ENCODE measurements around the gene ALK.
"Not testable (repeated sequence)": the region's sequence is repeated elsewhere in the genome, so short reads cannot be mapped to it uniquely, and the experiment has no call there.

ALK gene

GRCh38 chr2:29759360-29759759, 162.0 kb downstream of the ALK start:
- H3K27ac ChIP-seq (ENCODE audit: low read depth, low read length), result no peak overlapping the region
- peaks cover 3% of the 10 kb centered on the region for H3K4me1 ChIP-seq (ENCODE audit: control insufficient read depth, insufficient read depth, low read length)
- H3K4me3 ChIP-seq (ENCODE audit: low read length), result no peak overlapping the region
- H3K27me3 ChIP-seq (ENCODE audit: control insufficient read depth, insufficient read depth, low read length), result no peaks in the 10 kb centered on the region
- H3K36me3 ChIP-seq (ENCODE audit: control insufficient read depth, insufficient read depth, low read length), result no peaks in the 10 kb centered on the region
- H3K9ac ChIP-seq (ENCODE audit: low read length), result no peak overlapping the region

GRCh38 chr2:29755829-29756228, 165.6 kb downstream of the ALK start:
- Histone ChIP-seq H3K36me3 (ENCODE audit: control insufficient read depth, insufficient read depth, low read length) (no peaks in the 10 kb centered on the region), H3K9ac (ENCODE audit: low read length) (no peak overlapping the region), H3K27me3 (ENCODE audit: control insufficient read depth, insufficient read depth, low read length) (no peaks in the 10 kb centered on the region), H3K4me3 (ENCODE audit: low read length) (no peak overlapping the region), H3K4me1 (ENCODE audit: control insufficient read depth, insufficient read depth, low read length) (peaks cover 3% of the 10 kb centered on the region), H3K27ac (ENCODE audit: low read depth, low read length) (no peak overlapping the region)

GRCh38 chr2:29755233-29755632, 166.2 kb downstream of the ALK start:
- H3K4me3 ChIP-seq (ENCODE audit: low read length), result no peak overlapping the region

GRCh38 chr2:29753671-29754444, 167.5 kb downstream of the ALK start:
- Histone ChIP-seq H3K4me3 (ENCODE audit: low read length) (no peak overlapping the region), H3K27me3 (ENCODE audit: control insufficient read depth, insufficient read depth, low read length) (no peaks in the 10 kb centered on the region), H3K4me1 (ENCODE audit: control insufficient read depth, insufficient read depth, low read length) (no peaks in the 10 kb centered on the region), H3K36me3 (ENCODE audit: control insufficient read depth, insufficient read depth, low read length) (no peaks in the 10 kb centered on the region), H3K9ac (ENCODE audit: low read length) (no peak overlapping the region), H3K27ac (ENCODE audit: low read depth, low read length) (no peak overlapping the region)

More at GRCh38 chr2:29755233-29755632, 166.2 kb downstream of the ALK start:
- Histone ChIP-seq H3K36me3 (ENCODE audit: control insufficient read depth, insufficient read depth, low read length) (no peaks in the 10 kb centered on the region), H3K4me1 (ENCODE audit: control insufficient read depth, insufficient read depth, low read length) (peaks cover 3% of the 10 kb centered on the region), H3K9ac (ENCODE audit: low read length) (no peak overlapping the region), H3K27ac (ENCODE audit: low read depth, low read length) (no peak overlapping the region), H3K27me3 (ENCODE audit: control insufficient read depth, insufficient read depth, low read length) (no peaks in the 10 kb centered on the region)

- Histone ChIP-seq H3K27me3 (ENCODE audit: control insufficient read depth, insufficient read depth, low read length) (no peaks in the 10 kb centered on the region), H3K4me3 (ENCODE audit: low read length) (no peak overlapping the region), H3K36me3 (ENCODE audit: control insufficient read depth, insufficient read depth, low read length) (no peaks in the 10 kb centered on the region), H3K9ac (ENCODE audit: low read length) (no peak overlapping the region), H3K4me1 (ENCODE audit: control insufficient read depth, insufficient read depth, low read length) (no peaks in the 10 kb centered on the region), H3K27ac (ENCODE audit: low read depth, low read length) (no peak overlapping the region)
These were observed 170.0 kb downstream of the ALK start for GRCh38 chr2:29751390-29751789.

- not testable (repeated sequence) for H3K36me3 ChIP-seq (ENCODE audit: control insufficient read depth, insufficient read depth, low read length); H3K4me1 ChIP-seq (ENCODE audit: control insufficient read depth, insufficient read depth, low read length); H3K27me3 ChIP-seq (ENCODE audit: control insufficient read depth, insufficient read depth, low read length)
These were observed 170.9 kb downstream of the ALK start for GRCh38 chr2:29750463-29750862.

GRCh38 chr2:29749843-29750242, 171.5 kb downstream of the ALK start:
- Histone ChIP-seq H3K36me3 (ENCODE audit: control insufficient read depth, insufficient read depth, low read length) (no peaks in the 10 kb centered on the region), H3K27ac (ENCODE audit: low read depth, low read length) (no peak overlapping the region), H3K4me3 (ENCODE audit: low read length) (no peak overlapping the region), H3K9ac (ENCODE audit: low read length) (no peak overlapping the region), H3K4me1 (ENCODE audit: control insufficient read depth, insufficient read depth, low read length) (no peaks in the 10 kb centered on the region), H3K27me3 (ENCODE audit: control insufficient read depth, insufficient read depth, low read length) (no peaks in the 10 kb centered on the region)

More at GRCh38 chr2:29750463-29750862, 170.9 kb downstream of the ALK start:
- H3K4me3 ChIP-seq (ENCODE audit: low read length); H3K27ac ChIP-seq (ENCODE audit: low read depth, low read length); H3K9ac ChIP-seq (ENCODE audit: low read length): not testable (repeated sequence)

- H3K27me3 ChIP-seq (ENCODE audit: control insufficient read depth, insufficient read depth, low read length), result no peaks in the 10 kb centered on the region
- no peaks in the 10 kb centered on the region for H3K36me3 ChIP-seq (ENCODE audit: control insufficient read depth, insufficient read depth, low read length)
- no peak overlapping the region for H3K4me3 ChIP-seq (ENCODE audit: low read length)
- no peaks in the 10 kb centered on the region for H3K4me1 ChIP-seq (ENCODE audit: control insufficient read depth, insufficient read depth, low read length)
- H3K9ac ChIP-seq (ENCODE audit: low read length), result no peak overlapping the region
- no peak overlapping the region for H3K27ac ChIP-seq (ENCODE audit: low read depth, low read length)
These were observed 172.3 kb downstream of the ALK start for GRCh38 chr2:29749041-29749440.

- H3K27me3 ChIP-seq (ENCODE audit: control insufficient read depth, insufficient read depth, low read length), result no peaks in the 10 kb centered on the region
- no peaks in the 10 kb centered on the region for H3K4me1 ChIP-seq (ENCODE audit: control insufficient read depth, insufficient read depth, low read length)
- H3K27ac ChIP-seq (ENCODE audit: low read depth, low read length), result no peak overlapping the region
- no peak overlapping the region for H3K9ac ChIP-seq (ENCODE audit: low read length)
- H3K36me3 ChIP-seq (ENCODE audit: control insufficient read depth, insufficient read depth, low read length), result no peaks in the 10 kb centered on the region
- no peak overlapping the region for H3K4me3 ChIP-seq (ENCODE audit: low read length)
These were observed 173.5 kb downstream of the ALK start for GRCh38 chr2:29747786-29748470.

- H3K4me1 ChIP-seq (ENCODE audit: control insufficient read depth, insufficient read depth, low read length), result no peaks in the 10 kb centered on the region
- H3K9ac ChIP-seq (ENCODE audit: low read length), result no peak overlapping the region
- H3K36me3 ChIP-seq (ENCODE audit: control insufficient read depth, insufficient read depth, low read length), result no peaks in the 10 kb centered on the region
- H3K27ac ChIP-seq (ENCODE audit: low read depth, low read length), result no peak overlapping the region
- no peak overlapping the region for H3K4me3 ChIP-seq (ENCODE audit: low read length)
- H3K27me3 ChIP-seq (ENCODE audit: control insufficient read depth, insufficient read depth, low read length), result no peaks in the 10 kb centered on the region
These were observed 176.4 kb downstream of the ALK start for GRCh38 chr2:29744976-29745375.

- Histone ChIP-seq H3K4me1 (ENCODE audit: control insufficient read depth, insufficient read depth, low read length) (no peaks in the 10 kb centered on the region), H3K9ac (ENCODE audit: low read length) (no peak overlapping the region), H3K36me3 (ENCODE audit: control insufficient read depth, insufficient read depth, low read length) (no peaks in the 10 kb centered on the region), H3K4me3 (ENCODE audit: low read length) (no peak overlapping the region), H3K27me3 (ENCODE audit: control insufficient read depth, insufficient read depth, low read length) (no peaks in the 10 kb centered on the region), H3K27ac (ENCODE audit: low read depth, low read length) (no peak overlapping the region)
These were observed 177.9 kb downstream of the ALK start for GRCh38 chr2:29743516-29743915.

- Histone ChIP-seq H3K27me3 (ENCODE audit: control insufficient read depth, insufficient read depth, low read length) (no peaks in the 10 kb centered on the region), H3K27ac (ENCODE audit: low read depth, low read length) (no peak overlapping the region), H3K4me1 (ENCODE audit: control insufficient read depth, insufficient read depth, low read length) (no peaks in the 10 kb centered on the region), H3K9ac (ENCODE audit: low read length) (no peak overlapping the region), H3K4me3 (ENCODE audit: low read length) (no peak overlapping the region), H3K36me3 (ENCODE audit: control insufficient read depth, insufficient read depth, low read length) (no peaks in the 10 kb centered on the region)
These were observed 178.7 kb downstream of the ALK start for GRCh38 chr2:29742656-29743055.

- H3K36me3 ChIP-seq (ENCODE audit: control insufficient read depth, insufficient read depth, low read length), result no peaks in the 10 kb centered on the region
- no peak overlapping the region for H3K27ac ChIP-seq (ENCODE audit: low read depth, low read length)
These were observed 180.3 kb downstream of the ALK start for GRCh38 chr2:29741132-29741531.

More at GRCh38 chr2:29741132-29741531, 180.3 kb downstream of the ALK start:
- no peak overlapping the region for H3K9ac ChIP-seq (ENCODE audit: low read length)
- no peak overlapping the region for H3K4me3 ChIP-seq (ENCODE audit: low read length)
- H3K4me1 ChIP-seq (ENCODE audit: control insufficient read depth, insufficient read depth, low read length), result no peaks in the 10 kb centered on the region
- no peaks in the 10 kb centered on the region for H3K27me3 ChIP-seq (ENCODE audit: control insufficient read depth, insufficient read depth, low read length)
